GM12891 (cell line): Measurements from ENCODE around the gene GATA5.

ENCODE experiments used
- PAX5 ChIP-seq: IDR thresholded peaks from 2 replicates; pipeline ENCODE4 v1.6.1; 2011; ENCODE audit warnings: low read length, moderate library complexity, mild to moderate bottlenecking; ENCODE audit not compliant: insufficient read depth, severe bottlenecking
- POLR2A ChIP-seq: IDR thresholded peaks from 2 replicates; pipeline ENCODE4 v1.6.1; 2011; ENCODE audit warnings: low read depth, low read length, control low read depth
- POLR2AphosphoS5 ChIP-seq: IDR thresholded peaks from 2 replicates; pipeline ENCODE4 v1.6.1; 2011; ENCODE audit warnings: low read depth, low read length, control low read depth
- SPI1 ChIP-seq: IDR thresholded peaks from 2 replicates; pipeline ENCODE4 v1.6.1; 2011; ENCODE audit warnings: low read depth, low read length, control low read depth
- TAF1 ChIP-seq: IDR thresholded peaks from 2 replicates; pipeline ENCODE4 v1.6.1; 2011; ENCODE audit warnings: low read depth, low read length, control low read depth

GRCh38 chr20:62516338-62516737 lies 40.5 kb upstream of the GATA5 start:
- no peak for TF ChIP-seq POLR2AphosphoS5
- TF ChIP-seq POLR2A: no peak
- no peak for TF ChIP-seq PAX5
- TF ChIP-seq TAF1: no peak
- TF ChIP-seq SPI1: no peak
